Measurements from ENCODE around the gene ITGAE. TPM values are rescaled to one million over a fixed set of nuclear protein-coding genes. Genes with fewer than 3 reads are reported as not detected.
"Not testable (repeated sequence)": the region's sequence is repeated elsewhere in the genome, so short reads cannot be mapped to it uniquely, and the experiment has no call there.

The ITGAE gene
- total RNA-seq, 2 donors from 2014 or later, result 16.2 to 27.6 TPM

GRCh38 chr17:3845621-3846436, 44.8 kb upstream of the ITGAE start, which contains the start of gene NCBP3:
Gene NCBP3, minus strand, starts transcription at chr17:3846246. Its CDS starts 23 bp downstream, at chr17:3846223.
- intact Hi-C loops (cut with DNase I), result loop anchor here (5.0 kb wide), 1 partner anchor 109 kb away; no protein-coding TSS in a partner anchor
- peak; percentile 86 for DNase-seq (ENCODE audit: low spot score)
- Histone ChIP-seq H3K4me1 (replicated peaks) (peaks cover 5% of the 10 kb centered on the region), H3K4me3 (peak within 1 kb of the TSS; percentile 80 to 93), H3K27ac (peak within 1 kb of the TSS; percentile 83 to 84), H3K27me3 (replicated peaks; ENCODE audit: insufficient read depth) (no peaks in the 10 kb centered on the region), H3K36me3 (no peaks in the 10 kb centered on the region), H3K9me3 (no peaks in the 10 kb centered on the region)
- TF ChIP-seq POLR2A (IDR thresholded peaks at IDR 0.05) (peak; percentile 86), POLR2AphosphoS5 (IDR thresholded peaks at IDR 0.05) (peak; percentile 93), CTCF (IDR thresholded peaks at IDR 0.05) (peak; percentile 83 to 98 (median 96))
- WGBS, result 1% methylated on average over 46 of the region's 76 CpGs

- Histone ChIP-seq H3K9me3 (no peaks in the 10 kb centered on the region), H3K4me1 (replicated peaks) (peaks cover 5% of the 10 kb centered on the region), H3K4me3 (peak overlapping the region; percentile 80 to 93), H3K27me3 (replicated peaks; ENCODE audit: insufficient read depth) (no peaks in the 10 kb centered on the region), H3K36me3 (no peaks in the 10 kb centered on the region), H3K27ac (peak overlapping the region; percentile 83 to 84)
- intact Hi-C loops (cut with DNase I), result loop anchor here (5.0 kb wide), 1 partner anchor 108 kb away; no protein-coding TSS in a partner anchor
- no peak for DNase-seq (ENCODE audit: low spot score)
- TF ChIP-seq CTCF (IDR thresholded peaks at IDR 0.05), result no peak
- no peak for TF ChIP-seq POLR2AphosphoS5 (IDR thresholded peaks at IDR 0.05)
- TF ChIP-seq POLR2A (IDR thresholded peaks at IDR 0.05), result no peak
- 0% methylated on average over 8 of the region's 8 CpGs for WGBS
These were observed 44.3 kb upstream of the ITGAE start for GRCh38 chr17:3845291-3845620.

- DNase-seq (ENCODE audit: low spot score); H3K36me3 ChIP-seq; intact Hi-C loops (cut with DNase I); H3K4me3 ChIP-seq; H3K27me3 ChIP-seq (replicated peaks; ENCODE audit: insufficient read depth); H3K9me3 ChIP-seq; H3K4me1 ChIP-seq (replicated peaks); H3K27ac ChIP-seq: not testable (repeated sequence)
- 94% methylated on average over 19 of the region's 19 CpGs for WGBS
These were observed 43.6 kb upstream of the ITGAE start for GRCh38 chr17:3844556-3844955.

- intact Hi-C loops (cut with DNase I), result no loop called here
- Histone ChIP-seq H3K9me3 (no peaks in the 10 kb centered on the region), H3K27me3 (replicated peaks; ENCODE audit: insufficient read depth) (no peaks in the 10 kb centered on the region), H3K4me1 (replicated peaks) (peaks cover 5% of the 10 kb centered on the region), H3K4me3 (no peak overlapping the region), H3K27ac (no peak overlapping the region), H3K36me3 (no peaks in the 10 kb centered on the region)
- TF ChIP-seq POLR2AphosphoS5 (IDR thresholded peaks at IDR 0.05), result no peak
- TF ChIP-seq CTCF (IDR thresholded peaks at IDR 0.05), result peak in 2 of 4 experiments; percentile 28 to 48
- DNase-seq (ENCODE audit: low spot score), result no peak
- 37% methylated on average over 3 of the region's 3 CpGs for WGBS
These were observed 43.0 kb upstream of the ITGAE start for GRCh38 chr17:3843935-3844516.

GRCh38 chr17:3838206-3838605, 37.2 kb upstream of the ITGAE start:
- TF ChIP-seq POLR2A (IDR thresholded peaks at IDR 0.05) (no peak), CTCF (IDR thresholded peaks at IDR 0.05) (no peak), POLR2AphosphoS5 (IDR thresholded peaks at IDR 0.05) (no peak)
- no peaks in the 10 kb centered on the region for H3K9me3 ChIP-seq
- 79% methylated on average over 12 of the region's 12 CpGs for WGBS
- H3K4me1 ChIP-seq (replicated peaks), result no peaks in the 10 kb centered on the region
- no peak overlapping the region for H3K27ac ChIP-seq
- intact Hi-C loops (cut with DNase I), result no loop called here
- no peak for DNase-seq (ENCODE audit: low spot score)
- no peaks in the 10 kb centered on the region for H3K27me3 ChIP-seq (replicated peaks; ENCODE audit: insufficient read depth)
- H3K36me3 ChIP-seq, result no peaks in the 10 kb centered on the region
- no peak overlapping the region for H3K4me3 ChIP-seq

All from prostate gland (tissue), 2 donors.